Fibroblast of skin of right quadriceps (primary cell): Measurements from ENCODE around the gene GRPEL2.

ENCODE experiments used
- DNase-seq: peaks from one replicate; pipeline ENCODE4 v3.0.0-alpha.2; 2013

Gene GRPEL2

GRCh38 chr5:149320791-149321330 lies 24.4 kb upstream of the GRPEL2 start:
- DNase-seq, result peak; percentile 95

- DNase-seq, result no peak
Observed at GRCh38 chr5:149322518-149322917, 22.8 kb upstream of the GRPEL2 start.

- peak; percentile 13 for DNase-seq
Observed at GRCh38 chr5:149323210-149323609, 22.1 kb upstream of the GRPEL2 start.

- DNase-seq, result peak; percentile 20
Observed at GRCh38 chr5:149323621-149324205, 21.6 kb upstream of the GRPEL2 start.

- DNase-seq, result no peak
Observed at GRCh38 chr5:149324641-149325040, 20.7 kb upstream of the GRPEL2 start.

GRCh38 chr5:149325166-149325735 lies 20.0 kb upstream of the GRPEL2 start:
- DNase-seq, result no peak

GRCh38 chr5:149325894-149326293 lies 19.4 kb upstream of the GRPEL2 start:
- no peak for DNase-seq

- DNase-seq, result no peak
Observed at GRCh38 chr5:149326611-149327010, 18.7 kb upstream of the GRPEL2 start.

- no peak for DNase-seq
Observed at GRCh38 chr5:149328177-149328576, 17.1 kb upstream of the GRPEL2 start.

GRCh38 chr5:149333711-149334443 lies 11.4 kb upstream of the GRPEL2 start:
- no peak for DNase-seq

- no peak for DNase-seq
Observed at GRCh38 chr5:149337736-149338135, 7.6 kb upstream of the GRPEL2 start.

GRCh38 chr5:149338364-149338763 lies 6.9 kb upstream of the GRPEL2 start:
- no peak for DNase-seq

- no peak for DNase-seq
Observed at GRCh38 chr5:149340920-149341319, 4.4 kb upstream of the GRPEL2 start.

GRCh38 chr5:149341876-149342275 lies 3.4 kb upstream of the GRPEL2 start:
- no peak for DNase-seq

- no peak for DNase-seq
Observed at GRCh38 chr5:149344151-149344550, 1.1 kb upstream of the GRPEL2 start.

GRCh38 chr5:149345892-149346222 lies 558 bp downstream of the GRPEL2 start:
- peak; percentile 47 for DNase-seq

- no peak for DNase-seq
Observed at GRCh38 chr5:149348518-149348917, 3.2 kb downstream of the GRPEL2 start.

GRCh38 chr5:149349382-149349781 lies 4.1 kb downstream of the GRPEL2 start:
- no peak for DNase-seq

GRCh38 chr5:149352169-149352568 lies 6.9 kb downstream of the GRPEL2 start:
- no peak for DNase-seq

- DNase-seq, result no peak
Observed at GRCh38 chr5:149353911-149354310, 8.6 kb downstream of the GRPEL2 start.

GRCh38 chr5:149355688-149356087 lies 10.4 kb downstream of the GRPEL2 start:
- no peak for DNase-seq

GRCh38 chr5:149356391-149356790 lies 11.1 kb downstream of the GRPEL2 start:
- DNase-seq, result no peak

GRCh38 chr5:149357370-149358293 lies 12.3 kb downstream of the GRPEL2 start, which contains the start of gene PCYOX1L:
Gene PCYOX1L, plus strand, starts transcription at chr5:149358046. Its CDS starts 23 bp downstream, at chr5:149358069.
- DNase-seq, result peak; percentile 93
